A673 (cell line): ENCODE data around the gene ARSI. TPM values are rescaled to one million over a fixed set of nuclear protein-coding genes. Genes with fewer than 3 reads are reported as not detected.

ENCODE experiments used
- Bru-seq: library from RNA; stranded (reverse); fragments of 400-500 nt; gene quantifications from one replicate; lab custom pipeline; 2021; lab: Mats Ljungman, UMichigan
- BruChase-seq, 2 experiments: library from RNA; stranded (reverse); fragments of 400-500 nt; gene quantifications; one replicate each; lab custom pipeline; 2021; lab: Mats Ljungman, UMichigan
- BruUV-seq: library from RNA; stranded (reverse); fragments of 400-500 nt; replicated peaks from 2 replicates; lab custom pipeline; 2021; lab: Mats Ljungman, UMichigan
- CTCF ChIA-PET: fragments of 300-600 bp; sonication (Branson Sonifier 250); formaldehyde crosslinking; loops from one replicate; lab custom pipeline; 2022; ENCODE audit warnings: antibody characterized with exemption; lab: Charles Lee
- POLR2A ChIA-PET: fragments of 300-600 bp; sonication (Branson Sonifier 250); formaldehyde crosslinking; loops from one replicate; lab custom pipeline; 2022; ENCODE audit warnings: antibody characterized with exemption; ENCODE audit not compliant: low non-redundant PET; lab: Charles Lee
- DNase-seq: peaks from one replicate; pipeline ENCODE4 v3.0.0-alpha.2; 2015; ENCODE audit warnings: low spot score
- H3K27ac ChIP-seq: fragments of 200-600 bp; sonication (generic); 2 replicates; pipeline ENCODE4 v1.5.1; 2016; ENCODE audit warnings: mixed run types, low read depth, mild to moderate bottlenecking, mixed read lengths, antibody characterized with exemption, low read length; ENCODE audit not compliant: poor library complexity, severe bottlenecking
- H3K27me3 ChIP-seq: fragments of 200-600 bp; sonication (generic); replicated peaks from 2 replicates; pipeline ENCODE4 v1.6.1; 2017; ENCODE audit warnings: mixed run types, low read depth, mild to moderate bottlenecking, mixed read lengths, antibody characterized with exemption, low read length; ENCODE audit not compliant: insufficient read depth, poor library complexity
- H3K36me3 ChIP-seq: fragments of 200-600 bp; sonication (generic); 2 replicates; pipeline ENCODE4 v1.6.1; 2016; ENCODE audit warnings: mixed run types, mild to moderate bottlenecking, mixed read lengths, antibody characterized with exemption, low read length; ENCODE audit not compliant: insufficient read depth, poor library complexity, severe bottlenecking
- H3K4me1 ChIP-seq: fragments of 200-600 bp; sonication (generic); 2 replicates; pipeline ENCODE4 v1.6.1; 2017; ENCODE audit warnings: mixed run types, mild to moderate bottlenecking, mixed read lengths, antibody characterized with exemption, low read length; ENCODE audit not compliant: insufficient read depth, poor library complexity, severe bottlenecking
- H3K4me3 ChIP-seq: fragments of 200-600 bp; sonication (generic); 2 replicates; pipeline ENCODE4 v1.5.1; 2016; ENCODE audit warnings: low read depth, mixed run types, mild to moderate bottlenecking, mixed read lengths, low read length; ENCODE audit not compliant: poor library complexity, severe bottlenecking
- H3K9me3 ChIP-seq: fragments of 200-600 bp; sonication (generic); 2 replicates; pipeline ENCODE4 v1.6.1; 2016; ENCODE audit warnings: mixed run types, low read depth, mild to moderate bottlenecking, mixed read lengths, antibody characterized with exemption, low read length; ENCODE audit not compliant: poor library complexity, severe bottlenecking
- EZH2 ChIP-seq: fragments of 200-600 bp; sonication (generic); IDR thresholded peaks from 2 replicates; pipeline ENCODE4 v1.6.1; 2017; ENCODE audit warnings: borderline replicate concordance, low read depth, mild to moderate bottlenecking, mixed read lengths, antibody characterized with exemption, low read length; ENCODE audit not compliant: poor library complexity, severe bottlenecking
- intact Hi-C: fragments of 100-400 bp; cut with micrococcal nuclease; formaldehyde crosslinking; loops from one replicate; pipeline ENCODE4 v1.10.0; 2022; ENCODE audit not compliant: unreplicated experiment
- long read RNA-seq: library from polyadenylated mRNA; stranded (forward); transcript quantifications from one replicate; pipeline ENCODE4 v2.0.0, GENCODE V29; 2022
- total RNA-seq: library from RNA; stranded (reverse); gene quantifications from 2 replicates; pipeline ENCODE4 v1.2.3, GENCODE V29; 2021
- TF ChIP-seq, protein P1 (sequence below): fragments of 300-800, 200-600 bp; sonication (generic); conservative IDR thresholded peaks from 2 replicates; pipeline ENCODE4 v1.5.1; 2017; ENCODE audit warnings: low read depth, mild to moderate bottlenecking, antibody characterized with exemption, low read length, moderate library complexity, mixed read lengths

Gene ARSI
- total RNA-seq = 0.15 and 0.30 TPM in 2 replicates
- percentile 6 among the genes with signal in this experiment for Bru-seq, nascent RNA
- BruChase-seq, experiment 1, labeled RNA remaining after a 2-hour chase = percentile 2 among the genes with signal in this experiment
- percentile 6 among the genes with signal in this experiment for BruChase-seq, experiment 2, labeled RNA remaining after a 6-hour chase
- long read RNA-seq, partial matches to known transcripts = 0 of 1 reads
- long read RNA-seq, other reads (novel, unspliced or antisense) = 1 of 1 reads

DNA sequence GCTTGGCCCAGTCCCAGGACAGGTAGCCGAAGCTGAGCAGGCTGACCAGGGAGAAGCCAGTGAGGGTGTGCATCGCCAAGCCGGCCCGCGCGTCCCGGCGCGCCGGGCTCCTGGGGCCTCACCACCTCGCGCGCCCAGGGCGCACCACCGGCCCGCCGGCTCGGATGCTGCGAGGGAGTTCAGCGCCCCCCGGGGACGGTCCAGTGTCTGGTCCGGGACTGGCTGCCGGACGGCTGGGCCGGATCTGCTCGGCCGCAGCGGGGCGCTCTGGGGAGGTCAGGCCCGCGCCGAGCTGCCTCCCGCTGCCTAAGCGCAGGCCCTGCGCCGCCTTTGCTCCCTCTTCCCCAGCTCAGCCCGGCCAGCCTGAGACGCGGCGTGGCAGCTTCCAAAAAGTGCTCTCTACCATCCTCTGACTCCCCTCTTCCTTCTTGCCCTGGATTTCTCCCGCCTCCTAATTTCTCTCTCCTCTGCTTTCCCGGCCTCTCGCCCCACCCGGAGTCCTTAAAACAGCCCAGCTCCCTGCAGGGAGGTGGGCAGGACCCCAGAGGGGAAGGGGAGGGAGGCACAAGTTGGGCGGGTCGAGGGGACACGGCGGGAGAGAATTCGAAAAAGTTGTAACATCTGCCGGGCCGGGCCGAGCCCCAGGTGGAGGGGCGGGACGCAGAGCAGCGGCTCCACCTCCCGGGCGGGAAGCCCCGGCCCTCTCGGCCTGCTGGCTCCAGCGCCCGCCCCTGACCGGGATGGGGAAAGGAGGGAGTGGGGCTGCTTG, at the start of gene ARSI:
Gene ARSI, minus strand, starts transcription at position 605 of the 769 bp plus-strand sequence. Its CDS starts 532 bp downstream, at position 73.
- H3K27ac ChIP-seq = no peak within 1 kb of the TSS
- H3K4me3 ChIP-seq = peak within 1 kb of the TSS; percentile 28

DNA sequence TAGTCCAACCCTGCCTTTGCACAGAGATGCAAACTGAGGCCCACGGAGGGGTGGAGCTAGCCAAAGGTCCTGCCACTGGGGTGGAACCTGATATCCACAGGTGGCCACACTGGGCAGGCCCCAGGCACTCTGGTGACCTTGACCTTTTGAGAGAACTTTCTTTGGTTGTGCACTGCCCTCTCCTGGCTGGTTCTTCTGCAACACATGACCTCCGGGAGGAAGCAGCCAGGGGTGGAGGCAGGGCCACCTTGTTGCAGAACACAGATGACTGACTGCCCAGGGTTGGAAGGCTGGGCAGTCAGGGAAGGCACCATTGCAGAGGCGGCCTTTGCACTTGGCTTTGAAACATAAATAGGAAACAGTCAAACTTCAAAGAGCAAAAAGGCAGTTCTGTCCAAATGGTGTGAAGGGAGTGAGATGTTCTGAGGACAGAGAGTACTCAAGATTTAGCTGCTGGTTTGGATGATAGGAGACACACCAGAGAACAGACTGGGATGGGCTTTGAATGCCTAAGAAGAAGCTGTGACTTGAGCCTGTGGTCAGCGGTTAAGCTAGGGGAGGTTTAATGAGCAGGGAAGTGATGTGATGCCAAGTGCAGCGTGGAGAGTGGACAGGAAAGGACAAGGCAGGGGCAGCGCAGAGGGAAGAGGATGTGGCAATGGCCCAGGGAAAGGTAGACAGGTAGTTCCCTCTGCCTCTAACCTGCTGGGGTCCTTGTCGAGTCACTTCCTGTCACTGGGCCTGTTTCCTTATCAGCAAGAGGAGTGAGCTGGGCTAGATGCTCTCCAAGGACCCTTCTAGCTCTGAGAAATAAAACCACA, 48.0 kb upstream of the ARSI start:
- BruUV-seq = no TSS peak
- ChIA-PET CTCF (no interaction called here), POLR2A (no interaction called here)
- no peak overlapping the region for H3K4me3 ChIP-seq
- no peaks in the 10 kb centered on the region for H3K27me3 ChIP-seq
- no peak for TF ChIP-seq EZH2
- TF ChIP-seq, protein P1, sequence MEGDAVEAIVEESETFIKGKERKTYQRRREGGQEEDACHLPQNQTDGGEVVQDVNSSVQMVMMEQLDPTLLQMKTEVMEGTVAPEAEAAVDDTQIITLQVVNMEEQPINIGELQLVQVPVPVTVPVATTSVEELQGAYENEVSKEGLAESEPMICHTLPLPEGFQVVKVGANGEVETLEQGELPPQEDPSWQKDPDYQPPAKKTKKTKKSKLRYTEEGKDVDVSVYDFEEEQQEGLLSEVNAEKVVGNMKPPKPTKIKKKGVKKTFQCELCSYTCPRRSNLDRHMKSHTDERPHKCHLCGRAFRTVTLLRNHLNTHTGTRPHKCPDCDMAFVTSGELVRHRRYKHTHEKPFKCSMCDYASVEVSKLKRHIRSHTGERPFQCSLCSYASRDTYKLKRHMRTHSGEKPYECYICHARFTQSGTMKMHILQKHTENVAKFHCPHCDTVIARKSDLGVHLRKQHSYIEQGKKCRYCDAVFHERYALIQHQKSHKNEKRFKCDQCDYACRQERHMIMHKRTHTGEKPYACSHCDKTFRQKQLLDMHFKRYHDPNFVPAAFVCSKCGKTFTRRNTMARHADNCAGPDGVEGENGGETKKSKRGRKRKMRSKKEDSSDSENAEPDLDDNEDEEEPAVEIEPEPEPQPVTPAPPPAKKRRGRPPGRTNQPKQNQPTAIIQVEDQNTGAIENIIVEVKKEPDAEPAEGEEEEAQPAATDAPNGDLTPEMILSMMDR = peak; percentile 54
- intact Hi-C loops = no loop called here
- H3K4me1 ChIP-seq = no peaks in the 10 kb centered on the region
- no peak overlapping the region for H3K27ac ChIP-seq
- no peaks in the 10 kb centered on the region for H3K36me3 ChIP-seq
- H3K9me3 ChIP-seq = no peaks in the 10 kb centered on the region
- peak; percentile 18 for DNase-seq

More for the DNA sequence above, at the start of gene ARSI:
- H3K27me3 ChIP-seq = no peaks in the 10 kb centered on the region
- CTCF ChIA-PET = no interaction called here
- POLR2A ChIA-PET = no interaction called here
- no peaks in the 10 kb centered on the region for H3K9me3 ChIP-seq
- H3K4me1 ChIP-seq = peaks cover 30% of the 10 kb centered on the region
- no TSS peak for BruUV-seq
- no peak for TF ChIP-seq EZH2
- TF ChIP-seq, protein P1 = no peak
- no peaks in the 10 kb centered on the region for H3K36me3 ChIP-seq
- no peak for DNase-seq
- intact Hi-C loops = no loop called here

DNA sequence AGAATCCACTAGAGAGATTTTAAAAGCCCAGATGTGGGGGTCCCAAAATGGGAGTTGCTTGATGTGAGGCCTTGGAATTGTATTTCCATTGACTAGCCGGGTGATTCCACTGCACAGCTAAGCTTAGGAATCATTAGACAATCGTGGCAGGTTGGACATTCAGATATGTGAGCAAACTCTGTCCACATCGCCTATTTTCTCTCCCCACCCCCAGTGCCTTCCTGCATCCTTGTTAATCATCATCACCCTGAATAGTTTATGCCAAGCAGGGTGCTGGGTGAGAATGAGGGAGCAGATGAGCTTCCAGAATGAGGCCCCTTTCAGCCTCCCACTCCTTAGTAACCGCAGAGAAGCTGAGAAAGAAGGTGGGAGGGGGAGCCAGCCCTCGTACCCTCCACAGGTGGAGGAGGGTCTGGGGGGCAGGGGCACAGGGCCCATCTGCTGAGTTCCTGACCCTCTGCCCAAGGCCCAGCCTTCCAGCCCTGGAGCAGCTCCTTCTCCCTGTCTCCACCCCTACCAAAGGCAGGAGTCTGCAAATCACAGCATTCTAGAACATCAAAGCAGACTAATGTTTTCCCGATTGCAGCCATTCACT, 47.1 kb upstream of the ARSI start:
- H3K9me3 ChIP-seq = no peaks in the 10 kb centered on the region
- H3K36me3 ChIP-seq = no peaks in the 10 kb centered on the region
- H3K4me3 ChIP-seq = no peak overlapping the region
- CTCF ChIA-PET = no interaction called here
- DNase-seq = no peak
- intact Hi-C loops = no loop called here
- no TSS peak for BruUV-seq
- no peak overlapping the region for H3K27ac ChIP-seq
- TF ChIP-seq, protein P1 = no peak
- no peak for TF ChIP-seq EZH2
- no peaks in the 10 kb centered on the region for H3K27me3 ChIP-seq
- H3K4me1 ChIP-seq = no peaks in the 10 kb centered on the region
- POLR2A ChIA-PET = no interaction called here
